Activated CD4-positive, CD25-positive, alpha-beta regulatory T cell treated with anti-CD3 and anti-CD28 coated beads, Interleukin-2, amount 50 U/mL, for 72 hours (primary cell): ENCODE results near the gene HNRNPA2B1.
"Not testable (repeated sequence)": the region's sequence is repeated elsewhere in the genome, so short reads cannot be mapped to it uniquely, and the experiment has no call there.

Experiments
- DNase-seq: peaks from one replicate; pipeline ENCODE4 v3.0.0; 2021

The HNRNPA2B1 gene

GRCh38 chr7:26160896-26161295 is 39.6 kb downstream of the HNRNPA2B1 start:
- DNase-seq = no peak

DNA sequence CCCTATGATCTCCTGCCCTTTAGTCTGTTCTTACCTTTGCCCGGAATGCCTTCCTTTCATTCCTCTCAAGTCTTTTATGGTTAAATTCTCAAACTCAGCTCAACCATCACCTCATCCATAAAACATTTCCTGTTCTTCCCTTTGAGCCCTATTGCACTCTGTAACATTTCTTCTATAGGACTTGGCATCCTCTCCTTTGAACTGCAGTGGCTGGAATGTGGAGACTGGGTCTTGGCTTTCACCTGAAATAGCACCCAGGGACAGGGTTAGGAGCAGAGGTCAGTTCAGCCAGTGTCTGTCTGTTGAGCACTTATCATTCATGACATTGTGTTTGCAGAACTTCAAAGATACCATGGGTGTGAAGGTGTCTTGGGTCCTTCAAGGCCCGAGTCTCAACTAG is 41.3 kb downstream of the HNRNPA2B1 start:
- DNase-seq = no peak

- no peak for DNase-seq
Measured at GRCh38 chr7:26157520-26158105, 42.9 kb downstream of the HNRNPA2B1 start.

GRCh38 chr7:26156451-26157420 is 43.8 kb downstream of the HNRNPA2B1 start:
- DNase-seq = no peak

GRCh38 chr7:26155531-26156375 is 44.8 kb downstream of the HNRNPA2B1 start:
- DNase-seq = no peak

DNA sequence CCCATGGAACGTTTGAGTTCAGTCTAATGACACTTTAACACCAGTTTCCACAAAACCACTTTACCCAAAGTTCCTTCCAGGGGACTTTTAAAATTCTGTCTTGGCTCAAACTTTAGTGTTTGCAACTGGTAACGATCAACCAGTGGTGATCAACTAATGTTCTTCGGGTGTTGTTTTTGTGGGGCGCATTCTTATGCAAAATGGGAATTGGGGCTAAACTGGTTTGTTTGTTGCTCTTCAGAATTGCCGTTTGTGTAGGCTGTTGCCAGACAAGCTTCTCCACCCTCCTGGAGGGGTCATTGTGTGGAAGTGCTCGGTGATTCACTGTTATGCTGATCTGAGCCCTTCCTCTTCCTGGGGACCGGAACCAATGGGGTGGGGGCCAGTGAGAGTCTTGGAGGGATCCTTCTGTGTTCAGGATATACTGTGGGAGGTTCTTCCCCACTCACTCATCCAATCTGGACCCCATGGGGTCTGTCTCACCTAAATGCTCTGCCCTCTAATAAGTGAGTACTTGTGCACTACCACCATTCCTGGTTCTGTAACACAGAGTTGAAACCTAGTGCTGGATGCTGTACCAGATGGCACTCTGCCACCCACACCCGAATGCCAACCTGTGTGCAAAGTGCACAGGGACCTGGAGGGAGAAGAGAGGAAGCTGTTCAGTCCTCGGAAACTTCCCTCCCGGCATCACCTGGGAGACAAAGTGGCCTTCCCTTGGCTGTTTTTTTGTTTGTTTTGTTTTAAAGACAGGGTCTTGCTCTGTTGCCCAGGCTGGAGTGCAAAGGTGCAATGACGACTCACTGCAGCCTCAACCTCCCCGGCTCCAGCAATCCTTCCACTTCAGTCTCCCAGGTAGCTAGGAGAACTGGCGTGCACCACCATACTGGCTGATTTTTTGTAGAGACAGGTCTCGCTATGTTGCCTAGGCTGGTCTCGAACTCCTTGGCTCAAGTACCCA is 46.4 kb downstream of the HNRNPA2B1 start:
- peak; percentile 41 for DNase-seq

GRCh38 chr7:26153241-26153822 is 47.2 kb downstream of the HNRNPA2B1 start:
- peak; percentile 48 for DNase-seq

GRCh38 chr7:26152782-26153240 is 47.7 kb downstream of the HNRNPA2B1 start:
- DNase-seq = peak; percentile 63

DNA sequence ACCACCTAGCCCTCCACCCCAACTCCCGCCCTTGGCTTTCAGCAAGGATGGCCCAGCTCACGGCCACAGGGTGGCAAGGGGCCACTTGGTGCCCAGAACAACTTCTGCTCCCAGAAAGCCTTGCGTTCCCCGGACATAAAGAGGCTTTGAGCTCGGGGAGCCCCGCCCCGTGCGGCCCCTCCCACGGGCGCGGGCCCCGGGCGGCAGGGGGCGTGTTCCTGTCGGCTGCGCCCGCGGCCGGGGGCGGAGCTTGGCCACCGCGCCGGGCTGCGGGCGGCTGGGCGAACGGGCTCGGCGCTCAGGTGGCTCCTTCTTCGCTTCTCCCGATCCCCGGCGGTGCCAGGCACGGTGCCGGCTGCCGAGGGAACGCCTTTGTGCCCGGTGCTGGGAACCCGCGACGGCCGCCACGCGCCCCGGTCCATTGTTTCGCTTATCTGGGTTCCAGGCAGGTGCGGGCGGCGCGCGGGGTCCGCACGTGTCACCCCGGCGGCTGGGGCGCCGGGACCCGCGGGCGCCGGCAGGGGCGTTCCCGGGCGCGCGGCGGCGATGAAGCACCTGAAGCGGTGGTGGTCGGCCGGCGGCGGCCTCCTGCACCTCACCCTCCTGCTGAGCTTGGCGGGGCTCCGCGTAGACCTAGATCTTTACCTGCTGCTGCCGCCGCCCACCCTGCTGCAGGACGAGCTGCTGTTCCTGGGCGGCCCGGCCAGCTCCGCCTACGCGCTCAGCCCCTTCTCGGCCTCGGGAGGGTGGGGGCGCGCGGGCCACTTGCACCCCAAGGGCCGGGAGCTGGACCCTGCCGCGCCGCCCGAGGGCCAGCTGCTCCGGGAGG is 48.4 kb downstream of the HNRNPA2B1 start, which contains the start of gene NFE2L3:
Gene NFE2L3 (plus strand): TSS at position 246 of the 829 bp plus-strand sequence. CDS start 301 bp downstream, at position 547.
- DNase-seq = peak; percentile 88

- DNase-seq = no peak
Measured at GRCh38 chr7:26151650-26151952, 48.9 kb downstream of the HNRNPA2B1 start.

DNA sequence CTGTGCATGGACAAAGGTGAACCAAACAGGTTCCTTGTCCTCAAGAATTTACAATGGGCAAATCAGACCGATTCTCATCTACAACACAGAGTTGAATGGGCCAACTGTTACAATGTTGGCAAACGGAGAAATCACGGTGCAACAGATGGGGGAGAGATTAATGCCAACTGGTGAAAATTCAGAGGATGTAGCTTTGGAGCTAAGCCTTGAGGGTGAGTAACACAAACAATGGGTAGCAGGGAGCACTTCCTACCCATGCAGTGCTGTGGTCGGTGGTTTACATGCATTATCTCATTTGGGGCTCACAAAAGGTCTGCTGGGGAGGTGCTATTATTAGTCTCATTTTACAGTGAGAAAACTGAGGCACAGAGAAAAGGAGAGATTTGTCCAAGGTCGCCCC is 49.5 kb downstream of the HNRNPA2B1 start:
- no peak for DNase-seq

GRCh38 chr7:26149391-26149977 is 51.1 kb downstream of the HNRNPA2B1 start:
- no peak for DNase-seq

DNA sequence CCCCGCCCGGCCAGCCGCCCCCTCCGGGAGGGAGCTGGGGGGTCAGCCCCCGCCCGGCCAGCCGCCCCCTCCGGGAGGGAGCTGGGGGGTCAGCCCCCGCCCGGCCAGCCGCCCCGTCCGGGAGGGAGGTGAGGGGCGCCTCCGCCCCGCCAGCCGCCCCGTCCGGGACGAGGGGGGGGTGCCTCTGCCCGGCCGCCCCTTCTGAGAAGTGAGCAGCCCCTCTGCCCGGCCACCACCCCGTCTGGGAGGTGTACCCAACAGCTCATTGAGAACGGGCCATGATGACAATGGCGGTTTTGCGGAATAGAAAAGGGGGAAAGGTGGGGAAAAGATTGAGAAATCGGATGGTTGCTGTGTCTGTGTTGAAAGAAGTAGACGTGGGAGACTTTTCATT is 52.2 kb downstream of the HNRNPA2B1 start:
- not testable (repeated sequence) for DNase-seq

- DNase-seq = not testable (repeated sequence)
Measured at GRCh38 chr7:26147646-26148306, 52.8 kb downstream of the HNRNPA2B1 start.

- no peak for DNase-seq
Measured at GRCh38 chr7:26147030-26147429, 53.5 kb downstream of the HNRNPA2B1 start.

DNA sequence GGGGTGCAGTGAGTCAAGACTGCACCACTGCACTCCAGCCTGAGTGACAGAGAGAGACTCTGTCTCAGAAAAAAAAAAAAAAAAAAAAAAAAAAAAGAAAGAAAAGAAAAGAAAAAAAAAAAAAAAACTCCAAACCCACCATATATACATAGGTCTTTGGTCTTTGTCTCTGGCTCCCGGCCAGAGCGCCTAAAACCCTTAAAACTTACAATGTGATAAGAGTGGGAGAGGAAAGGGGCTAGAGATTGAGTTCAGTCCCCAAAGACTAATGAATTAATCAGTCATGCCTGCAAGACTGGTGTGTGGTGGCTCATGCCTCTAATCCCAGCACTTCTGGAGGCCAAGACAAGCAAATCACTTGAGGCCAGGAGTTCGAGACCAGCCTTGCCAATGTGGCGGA is 55.3 kb downstream of the HNRNPA2B1 start:
- DNase-seq = no peak

DNA sequence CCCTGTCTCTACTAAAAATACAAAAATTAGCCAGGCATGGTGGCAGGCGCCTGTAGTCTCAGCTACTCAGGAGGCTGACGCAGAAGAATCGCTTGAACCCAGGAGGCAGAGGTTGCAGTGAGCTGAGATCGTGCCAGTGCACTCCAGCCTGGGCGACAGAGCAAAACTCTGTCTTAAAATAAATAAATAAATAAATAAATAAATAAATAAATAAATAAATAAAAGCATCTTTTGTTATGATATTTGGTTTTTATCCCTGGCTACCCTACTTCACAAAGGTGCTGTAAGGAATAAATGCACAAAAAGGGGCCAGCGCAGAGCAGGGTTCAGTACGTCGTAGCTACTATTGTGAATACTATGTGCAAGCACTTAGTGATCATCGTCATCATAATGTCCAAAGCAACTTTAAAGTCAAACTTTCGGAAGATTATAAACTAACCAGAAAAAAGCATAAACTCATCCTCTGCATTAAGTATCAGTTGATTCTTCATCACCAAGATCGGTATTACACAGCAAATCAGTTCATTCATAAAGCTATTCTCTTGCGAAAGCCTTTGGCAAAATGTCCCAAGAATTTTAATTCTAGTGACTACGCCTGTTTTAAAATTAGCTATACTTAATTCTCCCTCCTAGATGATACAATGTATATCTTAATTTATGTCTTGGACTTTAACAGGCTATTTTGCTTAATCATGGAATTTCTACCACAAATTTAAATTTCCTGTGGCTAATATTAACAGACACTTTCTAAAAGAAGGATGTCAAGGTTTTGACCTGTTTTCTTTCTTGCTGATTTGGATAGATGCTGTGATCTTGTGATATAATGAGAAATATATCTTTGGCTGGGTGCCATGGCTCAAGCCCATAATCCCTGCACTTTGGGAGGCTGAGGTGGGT is 56.1 kb downstream of the HNRNPA2B1 start:
- DNase-seq = no peak

DNA sequence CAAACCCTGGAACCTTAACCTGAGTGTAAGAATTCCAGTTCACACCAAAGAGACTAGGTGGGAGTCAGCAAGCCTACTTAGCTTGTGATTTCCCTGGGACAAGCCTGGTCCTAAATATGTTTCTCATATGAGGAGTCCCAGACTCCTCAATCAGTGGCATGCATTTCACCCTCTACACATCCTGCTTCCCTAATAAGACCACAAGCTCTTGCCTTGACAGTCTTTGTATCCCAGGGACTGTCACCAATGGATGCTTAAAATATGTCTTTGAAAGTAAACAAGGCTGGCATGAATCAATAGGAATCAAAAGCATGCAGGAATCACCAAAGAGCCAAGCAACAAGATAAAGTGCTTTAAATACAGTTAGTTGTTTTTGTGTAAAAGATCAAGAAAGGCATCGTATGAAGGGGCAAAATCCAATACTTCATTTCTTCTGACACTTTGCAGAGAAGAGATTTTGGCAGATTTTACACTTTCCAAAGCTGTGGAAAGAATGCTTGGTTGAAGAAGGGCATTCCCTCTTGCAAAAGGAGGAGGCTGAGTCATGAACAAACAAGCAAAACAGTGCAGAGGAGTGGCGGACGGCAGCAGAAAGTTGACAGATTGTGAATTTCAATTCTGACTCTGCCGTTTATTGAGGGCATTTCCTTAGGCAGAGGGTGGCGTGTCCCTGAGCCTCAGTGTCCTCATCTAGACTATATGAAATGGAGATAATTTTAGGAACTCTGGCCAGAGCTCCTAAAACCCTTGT is 57.1 kb downstream of the HNRNPA2B1 start:
- DNase-seq = no peak
